OCI-LY1 (cell line): ENCODE data around the gene METTL21C.
A peak's percentile ranks its signal among the peaks of the same experiment; 100 is the strongest.

Experiments used
- H2AFZ ChIP-seq: fragments of 200-600 bp; sonication (generic), shearing (Covaris generic); 2 replicates; pipeline ENCODE4 v1.6.0; 2014; ENCODE audit warnings: antibody characterized with exemption, mild to moderate bottlenecking, low read length
- H3F3A ChIP-seq: fragments of 200-600 bp; sonication (generic), shearing (Covaris generic); 2 replicates; pipeline ENCODE4 v1.6.0; 2014; ENCODE audit warnings: mild to moderate bottlenecking, antibody characterized with exemption, low read length, moderate library complexity; ENCODE audit not compliant: insufficient read depth
- H3K27ac ChIP-seq: fragments of 200-600 bp; sonication (generic); 2 replicates; pipeline ENCODE4 v1.5.1; 2014; ENCODE audit warnings: low read length, mixed run types, mild to moderate bottlenecking, low read depth; ENCODE audit not compliant: poor library complexity, severe bottlenecking
- H3K27me3 ChIP-seq: fragments of 200-600 bp; sonication (generic); 2 replicates; pipeline ENCODE4 v1.6.0; 2014; ENCODE audit warnings: antibody characterized with exemption, mild to moderate bottlenecking, low read length, moderate library complexity; ENCODE audit not compliant: insufficient read depth
- H3K36me3 ChIP-seq: fragments of 200-600 bp; sonication (generic); 2 replicates; pipeline ENCODE4 v1.6.1; 2014; ENCODE audit warnings: mild to moderate bottlenecking, antibody characterized with exemption, low read length, moderate library complexity, mixed read lengths; ENCODE audit not compliant: insufficient read depth
- H3K4me1 ChIP-seq: fragments of 200-600 bp; sonication (generic); 2 replicates; pipeline ENCODE4 v1.5.1; 2014; ENCODE audit warnings: mild to moderate bottlenecking, low read length, moderate library complexity; ENCODE audit not compliant: insufficient read depth, severe bottlenecking
- H3K4me2 ChIP-seq: fragments of 200-600 bp; sonication (generic), shearing (Covaris generic); 2 replicates; pipeline ENCODE4 v1.6.1; 2014; ENCODE audit warnings: low read length
- H3K4me3 ChIP-seq: fragments of 200-600 bp; sonication (generic); 2 replicates; pipeline ENCODE4 v1.5.1; 2014; ENCODE audit warnings: low read length, low read depth, mild to moderate bottlenecking, mixed read lengths; ENCODE audit not compliant: poor library complexity, severe bottlenecking
- H3K79me2 ChIP-seq: fragments of 200-600 bp; shearing (Covaris generic); 2 replicates; pipeline ENCODE4 v1.6.1; 2016; ENCODE audit warnings: mixed run types, low read length, mixed read lengths; ENCODE audit not compliant: insufficient read depth
- H3K9ac ChIP-seq: fragments of 200-600 bp; sonication (generic), shearing (Covaris generic); 2 replicates; pipeline ENCODE4 v1.6.1; 2014; ENCODE audit warnings: mild to moderate bottlenecking, low read length, mixed read lengths
- H3K9me2 ChIP-seq: fragments of 200-600 bp; sonication (generic), shearing (Covaris generic); 2 replicates; pipeline ENCODE4 v1.6.1; 2014; ENCODE audit warnings: low read depth, mild to moderate bottlenecking, low read length, mixed read lengths
- H3K9me3 ChIP-seq: fragments of 200-600 bp; shearing (Covaris generic); 2 replicates; pipeline ENCODE4 v1.6.1; 2014; ENCODE audit warnings: low read length, mixed read lengths
- H4K20me1 ChIP-seq: fragments of 200-600 bp; sonication (generic), shearing (Covaris generic); 2 replicates; pipeline ENCODE4 v1.6.0; 2016; ENCODE audit warnings: mild to moderate bottlenecking, low read length; ENCODE audit not compliant: insufficient read depth
- EZH2 ChIP-seq: fragments of 200-600 bp; sonication (generic), shearing (Covaris generic); IDR thresholded peaks from 2 replicates; pipeline ENCODE4 v1.8.0; 2017; ENCODE audit warnings: borderline replicate concordance, mixed run types, mild to moderate bottlenecking, antibody characterized with exemption, low read length, moderate library complexity, mixed read lengths
- TF ChIP-seq, protein P1 (sequence below): fragments of 200-600 bp; sonication (generic), shearing (Covaris generic); IDR thresholded peaks from 2 replicates; pipeline ENCODE4 v1.5.1; 2017; ENCODE audit warnings: mild to moderate bottlenecking, antibody characterized with exemption, low read length, moderate library complexity, mixed read lengths

Gene METTL21C

DNA sequence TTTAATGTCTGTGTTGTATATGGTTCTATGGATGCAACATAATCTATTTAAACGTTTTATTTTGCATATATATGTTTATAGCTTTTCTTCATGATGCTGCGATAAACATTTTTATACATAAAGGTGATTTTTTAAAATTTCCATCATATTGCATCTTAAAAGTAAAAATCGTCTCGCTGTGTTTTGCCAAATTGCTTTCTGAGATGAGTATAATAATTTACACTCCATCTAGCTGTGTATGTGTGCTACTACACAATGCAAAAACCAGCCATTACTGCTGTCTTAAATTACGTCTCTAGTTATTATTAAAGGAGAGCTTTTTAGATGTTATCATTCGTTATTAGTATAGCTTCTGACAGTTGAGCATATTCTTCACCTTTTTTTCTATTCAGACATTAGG lies 37.2 kb downstream of the METTL21C start:
- Histone ChIP-seq H3K4me2 (no peak overlapping the region), H3K36me3 (peaks cover 90% of the 10 kb centered on the region), H3K4me3 (no peak overlapping the region), H4K20me1 (no peaks in the 10 kb centered on the region), H3K79me2 (no peaks in the 10 kb centered on the region), H3K9me2 (no peaks in the 10 kb centered on the region), H3K4me1 (no peaks in the 10 kb centered on the region), H2AFZ (no peak overlapping the region), H3K9me3 (0 out of 2 replicates have a peak, but pooled peaks cover 6% of the 10 kb centered on the region), H3K27me3 (no peaks in the 10 kb centered on the region), H3K9ac (no peak overlapping the region), H3K27ac (no peak overlapping the region), H3F3A (no peaks in the 10 kb centered on the region)
- TF ChIP-seq, protein P1, sequence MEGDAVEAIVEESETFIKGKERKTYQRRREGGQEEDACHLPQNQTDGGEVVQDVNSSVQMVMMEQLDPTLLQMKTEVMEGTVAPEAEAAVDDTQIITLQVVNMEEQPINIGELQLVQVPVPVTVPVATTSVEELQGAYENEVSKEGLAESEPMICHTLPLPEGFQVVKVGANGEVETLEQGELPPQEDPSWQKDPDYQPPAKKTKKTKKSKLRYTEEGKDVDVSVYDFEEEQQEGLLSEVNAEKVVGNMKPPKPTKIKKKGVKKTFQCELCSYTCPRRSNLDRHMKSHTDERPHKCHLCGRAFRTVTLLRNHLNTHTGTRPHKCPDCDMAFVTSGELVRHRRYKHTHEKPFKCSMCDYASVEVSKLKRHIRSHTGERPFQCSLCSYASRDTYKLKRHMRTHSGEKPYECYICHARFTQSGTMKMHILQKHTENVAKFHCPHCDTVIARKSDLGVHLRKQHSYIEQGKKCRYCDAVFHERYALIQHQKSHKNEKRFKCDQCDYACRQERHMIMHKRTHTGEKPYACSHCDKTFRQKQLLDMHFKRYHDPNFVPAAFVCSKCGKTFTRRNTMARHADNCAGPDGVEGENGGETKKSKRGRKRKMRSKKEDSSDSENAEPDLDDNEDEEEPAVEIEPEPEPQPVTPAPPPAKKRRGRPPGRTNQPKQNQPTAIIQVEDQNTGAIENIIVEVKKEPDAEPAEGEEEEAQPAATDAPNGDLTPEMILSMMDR, result peak; percentile 12; the same call in 1 of the 2 replicates
- no peak for TF ChIP-seq EZH2

DNA sequence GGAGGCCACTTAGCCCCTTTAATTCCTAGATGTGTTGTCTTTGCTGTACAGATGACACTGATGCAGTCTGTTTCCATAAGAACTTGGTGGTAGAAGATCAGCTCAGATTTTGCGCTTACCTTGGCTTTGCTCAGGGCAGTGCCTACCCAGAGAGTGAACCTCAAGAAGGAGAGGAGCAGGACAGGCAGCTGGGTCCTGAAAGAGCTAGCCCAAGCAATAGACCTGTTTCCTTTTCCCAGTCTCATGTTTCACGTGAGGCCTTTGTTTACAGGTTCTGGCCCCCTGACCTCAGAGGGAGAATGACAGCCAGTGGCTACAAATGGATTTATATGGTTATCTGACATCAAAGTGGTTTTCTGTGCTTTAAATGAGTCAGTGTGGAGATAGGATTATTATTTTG lies 40.1 kb downstream of the METTL21C start:
- Histone ChIP-seq H3F3A (no peaks in the 10 kb centered on the region), H3K4me1 (no peaks in the 10 kb centered on the region), H3K27ac (no peak overlapping the region), H3K4me3 (no peak overlapping the region), H3K4me2 (no peak overlapping the region), H4K20me1 (no peaks in the 10 kb centered on the region), H3K9me2 (no peaks in the 10 kb centered on the region), H3K9me3 (0 out of 2 replicates have a peak, but pooled peaks cover 6% of the 10 kb centered on the region), H2AFZ (no peak overlapping the region), H3K27me3 (no peaks in the 10 kb centered on the region), H3K9ac (no peak overlapping the region), H3K36me3 (peaks cover 86% of the 10 kb centered on the region), H3K79me2 (no peaks in the 10 kb centered on the region)
- TF ChIP-seq, protein P1, result no peak
- no peak for TF ChIP-seq EZH2

DNA sequence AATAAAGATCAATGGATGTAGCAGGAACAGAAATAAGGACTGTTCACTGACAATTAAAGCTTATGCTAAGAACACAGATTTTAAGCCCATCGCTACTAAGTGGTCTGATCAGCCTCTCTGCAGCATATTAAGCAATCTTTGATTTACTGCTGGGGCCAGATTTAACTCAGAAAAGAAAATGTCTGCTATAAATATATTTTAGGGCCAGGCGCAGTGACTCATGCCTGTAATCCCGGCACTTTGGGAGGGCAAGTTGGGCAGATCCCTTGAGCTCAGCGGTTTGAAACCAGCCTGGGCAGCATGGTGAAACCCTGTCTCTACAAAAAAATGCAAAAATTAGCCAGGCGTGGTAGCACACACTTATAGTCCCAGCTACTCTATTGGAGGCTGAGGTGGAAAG lies 43.0 kb downstream of the METTL21C start:
- H2AFZ ChIP-seq, result no peak overlapping the region
- H3K9me2 ChIP-seq, result no peaks in the 10 kb centered on the region
- H3K4me1 ChIP-seq, result no peaks in the 10 kb centered on the region
- no peaks in the 10 kb centered on the region for H3K79me2 ChIP-seq
- no peak for TF ChIP-seq EZH2
- TF ChIP-seq, protein P1, result no peak
- no peak overlapping the region for H3K4me3 ChIP-seq
- H3K27me3 ChIP-seq, result no peaks in the 10 kb centered on the region
- H3K36me3 ChIP-seq, result peaks cover 89% of the 10 kb centered on the region
- H3K9me3 ChIP-seq, result no peaks in the 10 kb centered on the region
- H4K20me1 ChIP-seq, result no peaks in the 10 kb centered on the region
- H3K4me2 ChIP-seq, result no peak overlapping the region
- H3K27ac ChIP-seq, result no peak overlapping the region
- no peak overlapping the region for H3K9ac ChIP-seq
- no peaks in the 10 kb centered on the region for H3F3A ChIP-seq
